Measurements from ENCODE around the gene EPHB1. TPM values are rescaled to one million over a fixed set of nuclear protein-coding genes. Genes with fewer than 3 reads are reported as not detected.

Gene EPHB1
- total and polyA plus RNA-seq, 2 of the 13 experiments (the other 11 are each of a cell fraction or from before 2014, with no cell fraction given) = 0.07 to 0.21 TPM

DNA sequence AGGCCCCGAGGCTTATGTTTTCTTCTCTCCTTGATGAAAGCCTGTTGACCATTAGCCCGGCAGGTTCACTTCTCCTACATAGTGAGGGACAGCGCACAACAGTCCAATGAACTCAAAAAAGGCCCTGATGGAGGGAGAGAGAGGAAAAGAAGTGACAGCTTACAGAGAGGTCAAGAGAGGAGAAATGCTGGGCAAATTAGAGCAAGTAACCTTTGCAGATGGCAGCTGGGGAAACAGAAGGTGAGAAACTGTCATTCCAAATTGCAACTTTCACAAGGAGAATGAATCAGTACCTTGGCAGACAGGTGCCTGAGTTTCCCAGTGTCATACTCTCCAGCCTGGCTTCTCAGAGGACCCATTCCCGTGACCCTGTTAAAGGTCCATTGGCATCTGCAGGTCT is 252.0 kb downstream of the EPHB1 start (continued):
- no peak for TF ChIP-seq ZNF12 (CRISPR knock-in tag; IDR thresholded peaks at IDR 0.05)
- TF ChIP-seq, protein P1, sequence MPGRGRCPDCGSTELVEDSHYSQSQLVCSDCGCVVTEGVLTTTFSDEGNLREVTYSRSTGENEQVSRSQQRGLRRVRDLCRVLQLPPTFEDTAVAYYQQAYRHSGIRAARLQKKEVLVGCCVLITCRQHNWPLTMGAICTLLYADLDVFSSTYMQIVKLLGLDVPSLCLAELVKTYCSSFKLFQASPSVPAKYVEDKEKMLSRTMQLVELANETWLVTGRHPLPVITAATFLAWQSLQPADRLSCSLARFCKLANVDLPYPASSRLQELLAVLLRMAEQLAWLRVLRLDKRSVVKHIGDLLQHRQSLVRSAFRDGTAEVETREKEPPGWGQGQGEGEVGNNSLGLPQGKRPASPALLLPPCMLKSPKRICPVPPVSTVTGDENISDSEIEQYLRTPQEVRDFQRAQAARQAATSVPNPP (CRISPR knock-in tag; IDR thresholded peaks at IDR 0.05) = no peak
- TF ChIP-seq XBP1 (CRISPR knock-in tag; IDR thresholded peaks at IDR 0.05) = no peak

DNA sequence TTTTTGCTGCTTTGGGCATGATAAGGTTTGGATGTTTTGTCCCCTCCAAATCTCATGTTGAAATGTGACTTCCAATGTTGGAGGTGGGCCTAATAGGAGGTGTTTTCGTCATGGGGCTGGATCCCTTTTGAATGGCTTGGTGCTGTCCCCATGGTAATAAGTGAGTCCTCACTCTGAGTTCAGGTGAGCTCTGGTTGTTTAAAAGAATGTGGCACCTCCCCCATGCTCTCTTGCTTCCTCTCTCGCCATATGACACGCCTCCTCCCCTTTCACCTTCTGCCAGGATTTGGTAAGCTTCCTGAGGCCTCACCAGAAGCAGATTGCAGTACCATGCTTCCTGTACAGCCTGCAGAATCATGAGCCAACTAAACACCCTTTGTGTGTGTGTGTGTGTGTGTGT is 255.5 kb downstream of the EPHB1 start:
- no peaks in the 10 kb centered on the region for H3K36me3 ChIP-seq (replicated peaks in 1 of 2; ENCODE audit: control insufficient read depth in 1 of 2, insufficient read depth in 2 of 2, low read length in 2 of 2)
- H3K4me3 ChIP-seq (replicated peaks in 1 of 3; ENCODE audit: insufficient read depth in 1 of 3, low read depth in 2 of 3, low read length in 3 of 3) = no peak overlapping the region
- intact Hi-C loops (cut with micrococcal nuclease; ENCODE audit: unreplicated experiment) (no loop called here), in situ Hi-C loops (cut with HindIII; ENCODE audit: extremely low pct_ligation_motif_present, low pct_unique_long_range_greater_than_20kb) (no loop called here)
- TF ChIP-seq, protein P2, sequence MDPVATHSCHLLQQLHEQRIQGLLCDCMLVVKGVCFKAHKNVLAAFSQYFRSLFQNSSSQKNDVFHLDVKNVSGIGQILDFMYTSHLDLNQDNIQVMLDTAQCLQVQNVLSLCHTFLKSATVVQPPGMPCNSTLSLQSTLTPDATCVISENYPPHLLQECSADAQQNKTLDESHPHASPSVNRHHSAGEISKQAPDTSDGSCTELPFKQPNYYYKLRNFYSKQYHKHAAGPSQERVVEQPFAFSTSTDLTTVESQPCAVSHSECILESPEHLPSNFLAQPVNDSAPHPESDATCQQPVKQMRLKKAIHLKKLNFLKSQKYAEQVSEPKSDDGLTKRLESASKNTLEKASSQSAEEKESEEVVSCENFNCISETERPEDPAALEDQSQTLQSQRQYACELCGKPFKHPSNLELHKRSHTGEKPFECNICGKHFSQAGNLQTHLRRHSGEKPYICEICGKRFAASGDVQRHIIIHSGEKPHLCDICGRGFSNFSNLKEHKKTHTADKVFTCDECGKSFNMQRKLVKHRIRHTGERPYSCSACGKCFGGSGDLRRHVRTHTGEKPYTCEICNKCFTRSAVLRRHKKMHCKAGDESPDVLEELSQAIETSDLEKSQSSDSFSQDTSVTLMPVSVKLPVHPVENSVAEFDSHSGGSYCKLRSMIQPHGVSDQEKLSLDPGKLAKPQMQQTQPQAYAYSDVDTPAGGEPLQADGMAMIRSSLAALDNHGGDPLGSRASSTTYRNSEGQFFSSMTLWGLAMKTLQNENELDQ (CRISPR knock-in tag; IDR thresholded peaks at IDR 0.05; ENCODE audit: borderline replicate concordance) = no peak
- no peak for TF ChIP-seq ZZZ3 (CRISPR knock-in tag; IDR thresholded peaks at IDR 0.05; ENCODE audit: borderline replicate concordance)
- TF ChIP-seq ZNF777 (CRISPR knock-in tag; IDR thresholded peaks at IDR 0.05) = no peak
- H2AFZ ChIP-seq (ENCODE audit: low read length) = no peak overlapping the region
- WGBS (ENCODE audit: low lambda C conversion rate) = 5% methylated on average over 3 of the region's 3 CpGs
- H3K27me3 ChIP-seq (ENCODE audit: control insufficient read depth in 1 of 2, insufficient read depth in 2 of 2, low read length in 2 of 2) = peaks cover 0 to under 1% of the 10 kb centered on the region in 2 experiments; a peak in 2 of 5 replicates
- H3K79me2 ChIP-seq (ENCODE audit: insufficient read depth, low read length) = no peaks in the 10 kb centered on the region
- H3K27ac ChIP-seq (ENCODE audit: extremely low read length, insufficient read depth, low read length) = no peak overlapping the region
- DNase-seq (ENCODE audit: low spot score) = no peak
- POLR2A ChIA-PET = no interaction called here
- ATAC-seq = no peak
- H3K4me1 ChIP-seq (ENCODE audit: insufficient read depth, low read length) = no peaks in the 10 kb centered on the region
- no peaks in the 10 kb centered on the region for H4K20me1 ChIP-seq (ENCODE audit: insufficient read depth, low read length)
- H3K9me3 ChIP-seq (ENCODE audit: low read length) = no peaks in the 10 kb centered on the region
- no peak overlapping the region for H3K4me2 ChIP-seq (ENCODE audit: low read depth, low read length)
- no peak overlapping the region for H3K9ac ChIP-seq (ENCODE audit: insufficient read depth, low read depth, low read length)
- no peak for FAIRE-seq
- CTCF ChIA-PET (ENCODE audit: low intra/inter-chr PET ratio, low total read pairs) = no interaction called here
- BruUV-seq (replicated peaks) = no TSS peak
